A549 (cell line): ENCODE data around the gene SUPT4H1.

Source experiments
- CBX8 ChIP-seq: fragments of 200-600 bp; sonication (generic); IDR thresholded peaks from 2 replicates; pipeline ENCODE4 v1.6.1; 2016
- CHD2 ChIP-seq: fragments of 150-350 bp; IDR thresholded peaks from 2 replicates; pipeline ENCODE4 v1.6.1; 2014; ENCODE audit warnings: low read length; ENCODE audit not compliant: partially characterized antibody
- CTCF ChIP-seq: fragments of >200 bp; sonication (Bioruptor Twin); formaldehyde crosslinking; IDR thresholded peaks from 3 replicates; pipeline ENCODE4 v1.5.1; 2016
- E2F6 ChIP-seq: IDR thresholded peaks from 2 replicates; pipeline ENCODE4 v1.6.1; 2012; ENCODE audit warnings: low read depth, borderline replicate concordance
- ESRRA ChIP-seq: fragments of 150-350 bp; IDR thresholded peaks from 2 replicates; pipeline ENCODE4 v1.6.1; 2014; ENCODE audit warnings: mild to moderate bottlenecking, low read length, borderline replicate concordance
- HDAC2 ChIP-seq: fragments of 200-600 bp; sonication (generic); IDR thresholded peaks from 2 replicates; pipeline ENCODE4 v1.6.1; 2016
- POLR2A ChIP-seq: IDR thresholded peaks from 2 replicates; pipeline ENCODE4 v1.6.1; 2012; ENCODE audit warnings: mild to moderate bottlenecking, low read length
- RCOR1 ChIP-seq: fragments of 150-350 bp; IDR thresholded peaks from 2 replicates; pipeline ENCODE4 v1.6.1; 2014; ENCODE audit warnings: antibody characterized with exemption, low read length, low read depth
- SMC3 ChIP-seq: fragments of >200 bp; sonication (Bioruptor Twin); formaldehyde crosslinking; IDR thresholded peaks from 3 replicates; pipeline ENCODE4 v1.6.1; 2018; ENCODE audit warnings: inconsistent platforms
- ZC3H11A ChIP-seq: fragments of 450-650 bp; IDR thresholded peaks from 2 replicates; pipeline ENCODE4 v1.6.1; 2014; ENCODE audit warnings: antibody characterized with exemption, mild to moderate bottlenecking

GRCh38 chr17:58386708-58387107, 34.7 kb upstream of the SUPT4H1 start:
- TF ChIP-seq HDAC2 (no peak), CTCF (no peak), RCOR1 (no peak), SMC3 (no peak), E2F6 (no peak), ZC3H11A (no peak), CBX8 (no peak), CHD2 (no peak), ESRRA (no peak), POLR2A (no peak)
